SK-N-MC (cell line): ENCODE results near the gene FKBP14.

Experiments
- DNase-seq: peaks from one replicate; pipeline ENCODE4 v3.0.0-alpha.2; 2011; ENCODE audit warnings: low read depth, low spot score
- H3K27ac ChIP-seq: fragments of 200-600 bp; sonication (generic); 2 replicates; pipeline ENCODE4 v1.5.1; 2016; ENCODE audit warnings: mixed run types
- H3K36me3 ChIP-seq: fragments of 200-600 bp; sonication (generic); 2 replicates; pipeline ENCODE4 v1.6.1; 2017; ENCODE audit warnings: antibody characterized with exemption, low read length, mixed read lengths; ENCODE audit not compliant: insufficient read depth
- H3K4me3 ChIP-seq: fragments of 200-600 bp; sonication (generic); 2 replicates; pipeline ENCODE4 v1.5.1; 2016
- H3K9ac ChIP-seq: fragments of 200-600 bp; sonication (generic); 2 replicates; pipeline ENCODE4 v1.8.0; 2017; ENCODE audit warnings: mixed run types, mixed read lengths; ENCODE audit not compliant: insufficient read length
- H3K9me3 ChIP-seq: fragments of 200-600 bp; sonication (generic); 2 replicates; pipeline ENCODE4 v1.6.1; 2017; ENCODE audit warnings: low read depth, mild to moderate bottlenecking, antibody characterized with exemption, low read length, moderate library complexity, mixed read lengths
- EZH2 ChIP-seq: fragments of 200-600 bp; sonication (generic); IDR thresholded peaks from one replicate; pipeline ENCODE4 v1.6.1; 2017; ENCODE audit warnings: antibody characterized with exemption
- FOXP2 ChIP-seq: optimal IDR thresholded peaks from 2 replicates; pipeline ENCODE3; 2011; ENCODE audit warnings: mild to moderate bottlenecking, moderate library complexity; ENCODE audit not compliant: insufficient read depth; ENCODE audit errors: extremely low read length, control extremely low read depth
- POLR2AphosphoS5 ChIP-seq: IDR thresholded peaks from 2 replicates; pipeline ENCODE4 v1.6.1; 2012; ENCODE audit warnings: mild to moderate bottlenecking, low read depth, low read length, borderline replicate concordance

The FKBP14 gene

GRCh38 chr7:30010021-30010420, 16.5 kb downstream of the FKBP14 start:
- DNase-seq = no peak
- no peak overlapping the region for H3K27ac ChIP-seq
- no peak overlapping the region for H3K4me3 ChIP-seq
- peaks cover 9% of the 10 kb centered on the region for H3K36me3 ChIP-seq
- H3K9ac ChIP-seq = no peak overlapping the region
- H3K9me3 ChIP-seq = no peaks in the 10 kb centered on the region
- TF ChIP-seq POLR2AphosphoS5 (no peak), FOXP2 (no peak), EZH2 (no peak)

GRCh38 chr7:30005464-30005863, 21.0 kb downstream of the FKBP14 start:
- TF ChIP-seq FOXP2 (no peak), POLR2AphosphoS5 (no peak), EZH2 (no peak)
- Histone ChIP-seq H3K36me3 (no peaks in the 10 kb centered on the region), H3K27ac (no peak overlapping the region), H3K4me3 (no peak overlapping the region), H3K9me3 (no peaks in the 10 kb centered on the region), H3K9ac (no peak overlapping the region)
- DNase-seq = no peak

GRCh38 chr7:30003098-30003497, 23.4 kb downstream of the FKBP14 start:
- Histone ChIP-seq H3K9me3 (no peaks in the 10 kb centered on the region), H3K9ac (no peak overlapping the region), H3K36me3 (no peaks in the 10 kb centered on the region), H3K4me3 (no peak overlapping the region), H3K27ac (no peak overlapping the region)
- TF ChIP-seq EZH2 = no peak
- TF ChIP-seq FOXP2 = no peak
- no peak for TF ChIP-seq POLR2AphosphoS5
- DNase-seq = no peak

GRCh38 chr7:30001998-30002397, 24.5 kb downstream of the FKBP14 start:
- TF ChIP-seq EZH2 = no peak
- TF ChIP-seq FOXP2 = no peak
- no peak for TF ChIP-seq POLR2AphosphoS5
- no peak for DNase-seq
- Histone ChIP-seq H3K27ac (no peak overlapping the region), H3K9me3 (no peaks in the 10 kb centered on the region), H3K9ac (no peak overlapping the region), H3K36me3 (no peaks in the 10 kb centered on the region), H3K4me3 (no peak overlapping the region)

- H3K36me3 ChIP-seq = no peaks in the 10 kb centered on the region
- TF ChIP-seq FOXP2 (no peak), POLR2AphosphoS5 (no peak), EZH2 (no peak)
- H3K27ac ChIP-seq = no peak overlapping the region
- no peak for DNase-seq
- no peak overlapping the region for H3K9ac ChIP-seq
- no peak overlapping the region for H3K4me3 ChIP-seq
- H3K9me3 ChIP-seq = peaks cover 10% of the 10 kb centered on the region; the same call in 1 of the 2 replicates
These were observed 28.0 kb downstream of the FKBP14 start for GRCh38 chr7:29998489-29998888.

GRCh38 chr7:29996321-29996720, 30.2 kb downstream of the FKBP14 start:
- no peak overlapping the region for H3K4me3 ChIP-seq
- H3K27ac ChIP-seq = no peak overlapping the region
- H3K36me3 ChIP-seq = no peaks in the 10 kb centered on the region
- no peak for DNase-seq
- no peak for TF ChIP-seq POLR2AphosphoS5
- no peak for TF ChIP-seq FOXP2
- no peak for TF ChIP-seq EZH2
- H3K9ac ChIP-seq = no peak overlapping the region
- peaks cover 10% of the 10 kb centered on the region; the same call in 1 of the 2 replicates for H3K9me3 ChIP-seq

- Histone ChIP-seq H3K36me3 (no peaks in the 10 kb centered on the region), H3K4me3 (no peak overlapping the region), H3K9me3 (peaks cover 10% of the 10 kb centered on the region; the same call in 1 of the 2 replicates), H3K9ac (no peak overlapping the region), H3K27ac (no peak overlapping the region)
- no peak for TF ChIP-seq FOXP2
- no peak for TF ChIP-seq EZH2
- no peak for TF ChIP-seq POLR2AphosphoS5
- no peak for DNase-seq
These were observed 30.9 kb downstream of the FKBP14 start for GRCh38 chr7:29995652-29996051.

- H3K27ac ChIP-seq = no peak overlapping the region
These were observed 33.4 kb downstream of the FKBP14 start for GRCh38 chr7:29993140-29993539.

GRCh38 chr7:29991937-29992336, 34.6 kb downstream of the FKBP14 start:
- no peak for TF ChIP-seq POLR2AphosphoS5
- no peak for TF ChIP-seq FOXP2
- TF ChIP-seq EZH2 = no peak

More at GRCh38 chr7:29993140-29993539, 33.4 kb downstream of the FKBP14 start:
- Histone ChIP-seq H3K9me3 (peaks cover 10% of the 10 kb centered on the region; the same call in 1 of the 2 replicates), H3K36me3 (no peaks in the 10 kb centered on the region), H3K9ac (no peak overlapping the region), H3K4me3 (no peak overlapping the region)
- no peak for DNase-seq
- no peak for TF ChIP-seq FOXP2
- no peak for TF ChIP-seq EZH2
- TF ChIP-seq POLR2AphosphoS5 = no peak

More at GRCh38 chr7:29991937-29992336, 34.6 kb downstream of the FKBP14 start:
- DNase-seq = no peak
- Histone ChIP-seq H3K9ac (no peak overlapping the region), H3K36me3 (no peaks in the 10 kb centered on the region), H3K9me3 (peaks cover 10% of the 10 kb centered on the region; the same call in 1 of the 2 replicates), H3K27ac (no peak overlapping the region), H3K4me3 (no peak overlapping the region)
